IMR-90 (cell line): ENCODE data around the gene RAB3A. TPM values are rescaled to one million over a fixed set of nuclear protein-coding genes. Genes with fewer than 3 reads are reported as not detected.

Source experiments
- ATAC-seq: fragments of 200-7000 bp; cut with Tn5 transposase; 2 replicates; pipeline ENCODE4 v1.9.1; 2020; ENCODE audit warnings: low read depth, mild to moderate bottlenecking, moderate library complexity
- BruUV-seq: library from RNA; stranded (reverse); fragments of 400-500 nt; replicated peaks from 2 replicates; lab custom pipeline; 2021; lab: Mats Ljungman, UMichigan
- CTCF ChIA-PET: fragments of 300-600 bp; formaldehyde crosslinking; extraction: SDS; loops from one replicate; lab custom pipeline; 2021; ENCODE audit warnings: antibody characterized with exemption; lab: Yijun Ruan, JAX
- POLR2A ChIA-PET: fragments of 300-600 bp; sonication (Branson Sonifier 250); formaldehyde crosslinking; loops from one replicate; lab custom pipeline; 2022; ENCODE audit warnings: antibody characterized with exemption; ENCODE audit not compliant: unreplicated experiment; lab: Charles Lee
- DNase-seq: peaks from one replicate; pipeline ENCODE4 v3.0.0; 2013
- H2AFZ ChIP-seq: replicated peaks from 2 replicates; pipeline ENCODE3; 2013; ENCODE audit warnings: low read length, mild to moderate bottlenecking; ENCODE audit not compliant: poor library complexity
- H2AK5ac ChIP-seq: 2 replicates; pipeline ENCODE4 v1.6.1; 2013; ENCODE audit warnings: low read depth, low read length, inconsistent platforms
- H2AK9ac ChIP-seq: replicated peaks from 2 replicates; pipeline ENCODE3; 2013; ENCODE audit warnings: mild to moderate bottlenecking, low read depth, low read length, moderate library complexity; ENCODE audit not compliant: poor library complexity
- H2BK120ac ChIP-seq: 2 replicates; pipeline ENCODE4 v1.6.1; 2013; ENCODE audit warnings: low read depth, low read length, inconsistent platforms
- H2BK15ac ChIP-seq: 3 replicates; pipeline ENCODE4 v1.6.1; 2013; ENCODE audit warnings: low read depth, low read length, inconsistent platforms
- H2BK20ac ChIP-seq: 2 replicates; pipeline ENCODE4 v1.6.1; 2013; ENCODE audit warnings: low read depth, mild to moderate bottlenecking, inconsistent platforms, low read length, moderate library complexity
- H2BK5ac ChIP-seq: 2 replicates; pipeline ENCODE4 v1.6.1; 2013; ENCODE audit warnings: mild to moderate bottlenecking, low read depth, low read length, inconsistent platforms; ENCODE audit not compliant: poor library complexity, severe bottlenecking
- H3K14ac ChIP-seq: replicated peaks from 2 replicates; pipeline ENCODE4 v1.6.1; 2013; ENCODE audit warnings: low read depth, low read length, inconsistent platforms
- H3K18ac ChIP-seq: 2 replicates; pipeline ENCODE4 v1.6.1; 2013; ENCODE audit warnings: low read depth, low read length, control low read depth
- H3K23ac ChIP-seq: 2 replicates; pipeline ENCODE4 v1.6.1; 2013; ENCODE audit warnings: low read depth, low read length, inconsistent platforms
- H3K27ac ChIP-seq: 2 replicates; pipeline ENCODE4 v1.5.1; 2013; ENCODE audit warnings: mild to moderate bottlenecking, control low read depth, low read length; ENCODE audit not compliant: insufficient read depth
- H3K27me3 ChIP-seq: 2 replicates; pipeline ENCODE4 v1.6.1; 2013; ENCODE audit warnings: low read length; ENCODE audit not compliant: control insufficient read depth, insufficient read depth
- H3K36me3 ChIP-seq: 2 replicates; pipeline ENCODE4 v1.6.1; 2013; ENCODE audit warnings: low read length, mixed read lengths; ENCODE audit not compliant: control insufficient read depth, insufficient read depth
- H3K4ac ChIP-seq: 2 replicates; pipeline ENCODE4 v1.6.1; 2013; ENCODE audit warnings: low read depth, low read length, inconsistent platforms
- H3K4me1 ChIP-seq: 2 replicates; pipeline ENCODE4 v1.6.1; 2013; ENCODE audit warnings: low read length, mixed read lengths; ENCODE audit not compliant: control insufficient read depth, insufficient read depth
- H3K4me2 ChIP-seq: 2 replicates; pipeline ENCODE4 v1.6.1; 2013; ENCODE audit warnings: low read depth, mild to moderate bottlenecking, control low read depth, low read length, moderate library complexity
- H3K4me3 ChIP-seq: 2 replicates; pipeline ENCODE4 v1.5.1; 2013; ENCODE audit warnings: low read depth, mild to moderate bottlenecking, control low read depth, low read length, moderate library complexity; ENCODE audit not compliant: insufficient read depth
- H3K56ac ChIP-seq: 2 replicates; pipeline ENCODE4 v1.6.1; 2013; ENCODE audit warnings: low read length, inconsistent platforms; ENCODE audit not compliant: insufficient read depth; ENCODE audit errors: extremely low read depth
- H3K79me1 ChIP-seq, 2 experiments: 2 replicates each; pipeline ENCODE4 v1.6.1; 2013; ENCODE audit warnings: low read length in 2 of 2, inconsistent platforms in 1 of 2, low read depth in 1 of 2
- H3K9ac ChIP-seq: 2 replicates; pipeline ENCODE4 v1.6.1; 2013; ENCODE audit warnings: low read depth, low read length, control low read depth
- H3K9me1 ChIP-seq: 2 replicates; pipeline ENCODE4 v1.6.1; 2013; ENCODE audit warnings: low read length, inconsistent platforms; ENCODE audit not compliant: insufficient read depth
- H3K9me3 ChIP-seq: 2 replicates; pipeline ENCODE4 v1.6.1; 2013; ENCODE audit warnings: low read length; ENCODE audit not compliant: control insufficient read depth, insufficient read depth
- H4K20me1 ChIP-seq: 2 replicates; pipeline ENCODE4 v1.6.1; 2013; ENCODE audit warnings: low read length, inconsistent platforms; ENCODE audit not compliant: insufficient read depth
- H4K5ac ChIP-seq: 2 replicates; pipeline ENCODE4 v1.6.1; 2013; ENCODE audit warnings: mild to moderate bottlenecking, low read depth, low read length, control low read depth
- H4K8ac ChIP-seq, 2 experiments: 2 replicates each; pipeline ENCODE4 v1.6.1; 2013; ENCODE audit warnings: low read depth in 2 of 2, low read length in 2 of 2, control low read depth in 1 of 2, inconsistent platforms in 1 of 2
- H4K91ac ChIP-seq: 2 replicates; pipeline ENCODE4 v1.6.1; 2013; ENCODE audit warnings: low read depth, low read length, inconsistent platforms; ENCODE audit not compliant: insufficient read depth
- BHLHE40 ChIP-seq: fragments of 150-350 bp; IDR thresholded peaks from 2 replicates; pipeline ENCODE4 v1.6.1; 2016; ENCODE audit warnings: mild to moderate bottlenecking, low read depth, low read length
- CEBPB ChIP-seq: IDR thresholded peaks from 2 replicates; pipeline ENCODE4 v1.6.1; 2012; ENCODE audit warnings: low read depth, low read length, improper control_type of control experiment
- CHD1 ChIP-seq: IDR thresholded peaks from 2 replicates; pipeline ENCODE4 v1.6.1; 2012; ENCODE audit warnings: low read depth, low read length, improper control_type of control experiment
- MAZ ChIP-seq: IDR thresholded peaks from 2 replicates; pipeline ENCODE4 v1.6.1; 2012; ENCODE audit warnings: low read depth, mild to moderate bottlenecking, low read length, improper control_type of control experiment, moderate library complexity, borderline replicate concordance
- MXI1 ChIP-seq: IDR thresholded peaks from 2 replicates; pipeline ENCODE4 v1.6.1; 2012; ENCODE audit warnings: low read depth, mild to moderate bottlenecking, low read length, moderate library complexity, borderline replicate concordance
- POLR2A ChIP-seq: IDR thresholded peaks from 2 replicates; pipeline ENCODE4 v1.6.1; 2012; ENCODE audit warnings: mild to moderate bottlenecking, low read depth, low read length
- WGBS, 2 experiments: methylation state at CpG; one replicate each; pipeline versions ENCODE4 v1.1.5 to v1.1.7; 2013; ENCODE audit warnings: missing lambda C conversion rate in 2 of 2; ENCODE audit not compliant: insufficient read length in 1 of 2; ENCODE audit errors: extremely low coverage in 2 of 2; 5-methylcytosine and 5-hydroxymethylcytosine counted together
- dilution Hi-C: fragments of 300-500 bp; cut with HindIII; formaldehyde crosslinking; loops from one replicate; pipeline ENCODE4 v1.14.3; 2018; ENCODE audit warnings: low sequenced_read_pairs; ENCODE audit not compliant: unreplicated experiment
- in situ Hi-C: fragments of 300-500 bp; cut with MboI; formaldehyde crosslinking; loops from 3 replicates; pipeline ENCODE4 v1.14.3; 2019; ENCODE audit warnings: low sequenced_read_pairs, inconsistent platforms, mixed read lengths
- intact Hi-C: fragments of 100-400 bp; cut with micrococcal nuclease; formaldehyde crosslinking; loops from 2 replicates; pipeline ENCODE4 v1.10.0; 2022
- polyA plus RNA-seq, 3 experiments: library from polyadenylated mRNA; depleted of rRNA; stranded (reverse); fragments of >200 nt; gene quantifications; 2 replicates each; pipeline ENCODE4 v1.2.3, GENCODE V29; 2012; ENCODE audit warnings: low replicate concordance in 1 of 3
- total RNA-seq: library from RNA; depleted of rRNA; stranded (reverse); fragments of >200 nt; gene quantifications from 2 replicates; pipeline ENCODE4 v1.2.3, GENCODE V29; 2012

The RAB3A gene
- total and polyA plus RNA-seq, 2 of the 4 experiments (the other 2 are of a cell fraction): 3.0 to 13.6 TPM

DNA sequence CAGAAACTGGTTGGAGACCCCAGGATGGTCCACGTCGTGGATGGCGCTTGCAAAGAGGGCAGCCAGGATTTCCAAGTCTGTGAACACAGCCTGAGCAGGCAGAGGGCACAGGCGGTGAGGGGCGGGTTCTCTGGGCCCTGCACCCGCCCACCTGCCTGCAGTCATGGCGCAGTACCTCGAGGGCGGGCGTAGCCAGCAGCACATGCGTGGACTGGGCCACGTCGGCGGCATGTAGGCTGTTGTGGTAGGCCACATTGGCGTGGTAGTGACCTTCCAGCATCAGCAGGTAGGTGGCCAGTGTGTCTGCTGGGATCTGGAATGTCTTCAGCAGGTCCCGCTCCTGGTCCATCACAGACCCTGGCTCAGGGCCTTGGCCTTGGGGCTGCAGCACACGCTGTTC is 14.3 kb upstream of the RAB3A start:
- Histone ChIP-seq H3K79me1 (no peaks in the 10 kb centered on the region), H3K4me3 (no peak overlapping the region), H4K20me1 (no peaks in the 10 kb centered on the region), H3K18ac (no peak overlapping the region), H3K23ac (no peak overlapping the region), H4K91ac (no peak overlapping the region), H3K9ac (no peak overlapping the region), H3K4ac (no peak overlapping the region), H3K36me3 (no peaks in the 10 kb centered on the region), H3K4me2 (no peak overlapping the region), H3K14ac (no peak overlapping the region), H3K9me3 (no peaks in the 10 kb centered on the region), H3K4me1 (peaks cover 5% of the 10 kb centered on the region), H2BK20ac (no peak overlapping the region), H2AK5ac (no peak overlapping the region), H2AFZ (no peak overlapping the region), H4K5ac (no peak overlapping the region), H4K8ac (no peak overlapping the region), H3K56ac (no peak overlapping the region), H3K27ac (no peak overlapping the region), H2BK15ac (no peak overlapping the region), H2BK120ac (no peak overlapping the region), H3K9me1 (peaks cover 2% of the 10 kb centered on the region; the same call in 1 of the 2 replicates), H2BK5ac (no peak overlapping the region), H2AK9ac (peak overlapping the region; percentile 55), H3K27me3 (no peaks in the 10 kb centered on the region)
- intact Hi-C loops (no loop called here), dilution Hi-C loops (no loop called here), in situ Hi-C loops (no loop called here)
- 95% methylated on average over 10 of the region's 17 CpGs; no CpG with 5 or more reads in 1 of the 2 experiments for WGBS, 2 experiments
- ChIA-PET CTCF (no interaction called here), POLR2A (no interaction called here)
- TF ChIP-seq MXI1 (no peak), BHLHE40 (no peak), MAZ (no peak), CEBPB (no peak), CHD1 (no peak), POLR2A (no peak)
- DNase-seq: no peak
- BruUV-seq: no TSS peak
- ATAC-seq: no peak
